GM23338 (cell line): ENCODE measurements around the gene CPNE5. TPM values are rescaled to one million over a fixed set of nuclear protein-coding genes. Genes with fewer than 3 reads are reported as not detected.

Experiments
- ATAC-seq: fragments of 200-7000 bp; cut with Tn5 transposase; 3 replicates; pipeline ENCODE4 v1.9.1; 2020
- DNase-seq: peaks from one replicate; pipeline ENCODE4 v3.0.0-alpha.2; 2015; ENCODE audit warnings: low spot score
- H2AFZ ChIP-seq: fragments of 200-600 bp; sonication (generic); 2 replicates; pipeline ENCODE4 v1.8.0; 2016; ENCODE audit warnings: antibody characterized with exemption, mild to moderate bottlenecking, moderate library complexity
- H3F3A ChIP-seq: fragments of 200-600 bp; sonication (generic); replicated peaks from 2 replicates; pipeline ENCODE4 v1.8.0; 2017; ENCODE audit warnings: antibody characterized with exemption, mixed run types, low read depth
- H3K27ac ChIP-seq: fragments of 200-600 bp; sonication (generic); 2 replicates; pipeline ENCODE4 v1.6.1; 2016; ENCODE audit warnings: low read depth
- H3K27me3 ChIP-seq: fragments of 200-600 bp; sonication (generic); 2 replicates; pipeline ENCODE4 v1.8.0; 2016; ENCODE audit warnings: mild to moderate bottlenecking, mixed run types, moderate library complexity; ENCODE audit not compliant: insufficient read depth
- H3K36me3 ChIP-seq: fragments of 200-600 bp; sonication (generic); 2 replicates; pipeline ENCODE4 v1.8.0; 2016; ENCODE audit warnings: mild to moderate bottlenecking; ENCODE audit not compliant: insufficient read depth
- H3K4me1 ChIP-seq: fragments of 200-600 bp; sonication (generic); 2 replicates; pipeline ENCODE4 v1.8.0; 2016; ENCODE audit warnings: mild to moderate bottlenecking, moderate library complexity; ENCODE audit not compliant: insufficient read depth
- H3K4me2 ChIP-seq: fragments of 200-600 bp; sonication (generic); 2 replicates; pipeline ENCODE4 v1.7.1; 2017; ENCODE audit warnings: mixed run types
- H3K4me3 ChIP-seq: fragments of 200-600 bp; sonication (generic); 2 replicates; pipeline ENCODE4 v1.6.1; 2016; ENCODE audit warnings: mixed run types
- H3K79me2 ChIP-seq: fragments of 200-600 bp; sonication (generic); replicated peaks from 2 replicates; pipeline ENCODE4 v1.8.0; 2017; ENCODE audit warnings: mild to moderate bottlenecking; ENCODE audit not compliant: insufficient read depth
- H3K9me2 ChIP-seq: fragments of 200-600 bp; sonication (generic); 2 replicates; pipeline ENCODE4 v1.8.0; 2017; ENCODE audit not compliant: insufficient read depth
- H4K20me1 ChIP-seq: fragments of 200-600 bp; sonication (generic); replicated peaks from 2 replicates; pipeline ENCODE4 v1.8.0; 2017; ENCODE audit warnings: mild to moderate bottlenecking; ENCODE audit not compliant: insufficient read depth
- H3K27ac Mint-ChIP-seq: 2 replicates; pipeline ENCODE4 v1.8.0; 2020; ENCODE audit warnings: inconsistent platforms, mild to moderate bottlenecking, moderate library complexity, mixed read lengths
- H3K27me3 Mint-ChIP-seq: 3 replicates; pipeline ENCODE4 v1.8.0; 2022; ENCODE audit warnings: low read depth, mild to moderate bottlenecking, moderate library complexity, mixed read lengths, inconsistent platforms; ENCODE audit not compliant: insufficient read depth, poor library complexity
- H3K36me3 Mint-ChIP-seq: 3 replicates; pipeline ENCODE4 v1.8.0; 2021; ENCODE audit warnings: low read depth, mild to moderate bottlenecking, inconsistent platforms, moderate library complexity, mixed read lengths
- H3K4me1 Mint-ChIP-seq: 3 replicates; pipeline ENCODE4 v1.8.0; 2020; ENCODE audit warnings: mild to moderate bottlenecking, inconsistent platforms, mixed read lengths
- H3K4me3 Mint-ChIP-seq: 3 replicates; pipeline ENCODE4 v1.8.0; 2021; ENCODE audit warnings: moderate library complexity, mild to moderate bottlenecking, inconsistent platforms, mixed read lengths
- H3K9me3 Mint-ChIP-seq: 3 replicates; pipeline ENCODE4 v1.8.0; 2020; ENCODE audit warnings: moderate library complexity, mild to moderate bottlenecking, inconsistent platforms, mixed read lengths
- CREB1 ChIP-seq: fragments of 250-450 bp; sonication (Bioruptor Pico); IDR thresholded peaks from 2 replicates; pipeline ENCODE4 v1.5.0; 2020; ENCODE audit warnings: low read depth, mild to moderate bottlenecking, moderate library complexity
- CTCF ChIP-seq, 2 experiments: fragments of 200-600 bp in 1 of 2; sonication (generic) in 1 of 2; conservative IDR thresholded peaks; 2 replicates each; pipeline versions ENCODE4 v1.5.1 to v1.6.1; 2016 to 2017; ENCODE audit warnings: antibody characterized with exemption in 2 of 2, low read depth in 2 of 2, mild to moderate bottlenecking in 2 of 2, moderate library complexity in 1 of 2
- ETS1 ChIP-seq: IDR thresholded peaks from 2 replicates; pipeline ENCODE4 v1.6.1; 2016; ENCODE audit warnings: antibody characterized with exemption
- EZH2 ChIP-seq: fragments of 200-600 bp; sonication (generic); IDR thresholded peaks from one replicate; pipeline ENCODE4 v1.8.0; 2017; ENCODE audit warnings: antibody characterized with exemption, mild to moderate bottlenecking, low read depth; ENCODE audit not compliant: unreplicated experiment
- JUNB ChIP-seq: IDR thresholded peaks from one replicate; pipeline ENCODE4 v1.6.1; 2016; ENCODE audit warnings: antibody characterized with exemption; ENCODE audit not compliant: unreplicated experiment
- NANOG ChIP-seq: IDR thresholded peaks from 2 replicates; pipeline ENCODE4 v1.6.1; 2016; ENCODE audit warnings: antibody characterized with exemption, borderline replicate concordance
- POLR2AphosphoS5 ChIP-seq: IDR thresholded peaks from 2 replicates; pipeline ENCODE4 v1.6.1; 2016; ENCODE audit warnings: antibody characterized with exemption, low read depth
- REST ChIP-seq: IDR thresholded peaks from one replicate; pipeline ENCODE4 v1.6.1; 2018; ENCODE audit warnings: antibody characterized with exemption; ENCODE audit not compliant: unreplicated experiment
- polyA plus RNA-seq: library from polyadenylated mRNA; unstranded; fragments of >200 nt; fragmentation: Nextera tagmentation; extraction: Ambion mirVana; gene quantifications from 2 replicates; pipeline ENCODE4 v1.2.1, GENCODE V29; 2016
- total RNA-seq: library from RNA; depleted of rRNA; stranded (reverse); fragments of >200 nt; shearing (Covaris generic); gene quantifications from 2 replicates; pipeline ENCODE4 v1.2.3, GENCODE V29; 2014

CPNE5 gene
- total and polyA plus RNA-seq, 2 experiments from 2014 or later = 0.14 to 0.42 TPM

GRCh38 chr6:36827261-36828079 is 11.8 kb downstream of the CPNE5 start (continued):
- TF ChIP-seq REST (no peak), ETS1 (no peak), CREB1 (no peak)

- H3K36me3 Mint-ChIP-seq = no peaks in the 10 kb centered on the region
- H2AFZ ChIP-seq = no peak overlapping the region
- no peaks in the 10 kb centered on the region for H3K9me3 Mint-ChIP-seq
- no peak for ATAC-seq
- H3K27ac Mint-ChIP-seq = no peak overlapping the region; the same call in 1 of the 2 replicates
- TF ChIP-seq NANOG (no peak), ETS1 (no peak), JUNB (no peak), EZH2 (no peak), CREB1 (no peak), POLR2AphosphoS5 (no peak), CTCF (conservative IDR thresholded peaks at IDR 0.05; ENCODE audit: low read depth in 2 of 2) (no peak)
- H3K4me3 ChIP-seq = no peak overlapping the region
- no peak overlapping the region for H3K4me2 ChIP-seq
- H3K27me3 ChIP-seq = no peaks in the 10 kb centered on the region
- H3K27me3 Mint-ChIP-seq = peaks cover 6% of the 10 kb centered on the region
- no peaks in the 10 kb centered on the region for H3K9me2 ChIP-seq
- no peak for DNase-seq
- H3K4me3 Mint-ChIP-seq = no peak overlapping the region
- H3K27ac ChIP-seq = no peak overlapping the region
- no peaks in the 10 kb centered on the region for H3K36me3 ChIP-seq
- peaks cover 1% of the 10 kb centered on the region; the same call in 1 of the 2 replicates for H3K4me1 ChIP-seq
- no peaks in the 10 kb centered on the region for H3F3A ChIP-seq
- no peaks in the 10 kb centered on the region for H4K20me1 ChIP-seq
- no peaks in the 10 kb centered on the region for H3K79me2 ChIP-seq
- peaks cover 20% of the 10 kb centered on the region for H3K4me1 Mint-ChIP-seq
Observed at GRCh38 chr6:36826520-36827227, 12.6 kb downstream of the CPNE5 start.
